ENCODE results near the gene ELP1. TPM values are rescaled to one million over a fixed set of nuclear protein-coding genes. Genes with fewer than 3 reads are reported as not detected.
"Not testable (repeated sequence)": the region's sequence is repeated elsewhere in the genome, so short reads cannot be mapped to it uniquely, and the experiment has no call there.

ELP1 gene
- total RNA-seq, 2 donors from 2014 or later: 19.1 to 27.0 TPM

- intact Hi-C loops (cut with DNase I): no loop called here
Measured at GRCh38 chr9:108863891-108864290, 70.0 kb downstream of the ELP1 start.

GRCh38 chr9:108861997-108862396, 71.9 kb downstream of the ELP1 start, which contains the start of gene ACTL7A:
TSS of gene ACTL7A (plus strand) at chr9:108862266. CDS start at chr9:108862323, 57 bp downstream.
- ATAC-seq: no peak
- intact Hi-C loops (cut with DNase I): no loop called here
- no peak for DNase-seq

More at GRCh38 chr9:108863891-108864290, 70.0 kb downstream of the ELP1 start:
- ATAC-seq (no peak), DNase-seq (no peak)

- intact Hi-C loops (cut with DNase I): no loop called here
- DNase-seq (no peak), ATAC-seq (no peak)
Measured at GRCh38 chr9:108861464-108861863, 72.5 kb downstream of the ELP1 start.

- intact Hi-C loops (cut with DNase I): no loop called here
- no peak for ATAC-seq
- no peak for DNase-seq
Measured at GRCh38 chr9:108860764-108861163, 73.2 kb downstream of the ELP1 start.

GRCh38 chr9:108860354-108860753, 73.6 kb downstream of the ELP1 start:
- intact Hi-C loops (cut with DNase I): no loop called here
- DNase-seq (no peak), ATAC-seq (no peak)

- intact Hi-C loops (cut with DNase I): no loop called here
- ATAC-seq (no peak), DNase-seq (no peak)
Measured at GRCh38 chr9:108859459-108860114, 74.3 kb downstream of the ELP1 start.

- intact Hi-C loops (cut with DNase I): no loop called here
- ATAC-seq: no peak
Measured at GRCh38 chr9:108857572-108857971, 76.4 kb downstream of the ELP1 start.

GRCh38 chr9:108855888-108856287, 78.0 kb downstream of the ELP1 start, which contains the start of gene ACTL7B:
TSS of gene ACTL7B (minus strand) at chr9:108855986. CDS start at chr9:108855930, 56 bp downstream.
- ATAC-seq (no peak), DNase-seq (no peak)
- intact Hi-C loops (cut with DNase I): no loop called here

More at GRCh38 chr9:108857572-108857971, 76.4 kb downstream of the ELP1 start:
- no peak for DNase-seq

- no peak for DNase-seq
- intact Hi-C loops (cut with DNase I): no loop called here
Measured at GRCh38 chr9:108855529-108855886, 78.4 kb downstream of the ELP1 start.

GRCh38 chr9:108854641-108855528, 79.0 kb downstream of the ELP1 start:
- ATAC-seq (peak in 1 of 2 donors; percentile 19), DNase-seq (no peak)
- intact Hi-C loops (cut with DNase I): no loop called here

More at GRCh38 chr9:108855529-108855886, 78.4 kb downstream of the ELP1 start:
- no peak for ATAC-seq

GRCh38 chr9:108854094-108854493, 79.8 kb downstream of the ELP1 start:
- ATAC-seq (no peak), DNase-seq (no peak)
- intact Hi-C loops (cut with DNase I): no loop called here

- DNase-seq (no peak), ATAC-seq (no peak)
- intact Hi-C loops (cut with DNase I): no loop called here
Measured at GRCh38 chr9:108852079-108852478, 81.8 kb downstream of the ELP1 start.

- no peak for DNase-seq
- ATAC-seq: no peak
- intact Hi-C loops (cut with DNase I): no loop called here
Measured at GRCh38 chr9:108851138-108851537, 82.8 kb downstream of the ELP1 start.

GRCh38 chr9:108850293-108850897, 83.5 kb downstream of the ELP1 start:
- DNase-seq (no peak), ATAC-seq (no peak)
- intact Hi-C loops (cut with DNase I): no loop called here

- intact Hi-C loops (cut with DNase I); ATAC-seq; DNase-seq: not testable (repeated sequence)
Measured at GRCh38 chr9:108848296-108848695, 85.6 kb downstream of the ELP1 start.

GRCh38 chr9:108845947-108846346, 88.0 kb downstream of the ELP1 start:
- DNase-seq: no peak
- intact Hi-C loops (cut with DNase I): no loop called here
- ATAC-seq: no peak

- no peak for ATAC-seq
- intact Hi-C loops (cut with DNase I): no loop called here
- no peak for DNase-seq
Measured at GRCh38 chr9:108845507-108845906, 88.4 kb downstream of the ELP1 start.

GRCh38 chr9:108844856-108845255, 89.1 kb downstream of the ELP1 start:
- intact Hi-C loops (cut with DNase I): no loop called here
- DNase-seq (no peak), ATAC-seq (no peak)

GRCh38 chr9:108844391-108844790, 89.5 kb downstream of the ELP1 start:
- intact Hi-C loops (cut with DNase I): no loop called here
- no peak for ATAC-seq

More at GRCh38 chr9:108844391-108844790, 89.5 kb downstream of the ELP1 start:
- no peak for DNase-seq

Measured in left cardiac atrium (tissue), 4 donors.